Measurements from ENCODE around the gene CA4.

Gene CA4

DNA sequence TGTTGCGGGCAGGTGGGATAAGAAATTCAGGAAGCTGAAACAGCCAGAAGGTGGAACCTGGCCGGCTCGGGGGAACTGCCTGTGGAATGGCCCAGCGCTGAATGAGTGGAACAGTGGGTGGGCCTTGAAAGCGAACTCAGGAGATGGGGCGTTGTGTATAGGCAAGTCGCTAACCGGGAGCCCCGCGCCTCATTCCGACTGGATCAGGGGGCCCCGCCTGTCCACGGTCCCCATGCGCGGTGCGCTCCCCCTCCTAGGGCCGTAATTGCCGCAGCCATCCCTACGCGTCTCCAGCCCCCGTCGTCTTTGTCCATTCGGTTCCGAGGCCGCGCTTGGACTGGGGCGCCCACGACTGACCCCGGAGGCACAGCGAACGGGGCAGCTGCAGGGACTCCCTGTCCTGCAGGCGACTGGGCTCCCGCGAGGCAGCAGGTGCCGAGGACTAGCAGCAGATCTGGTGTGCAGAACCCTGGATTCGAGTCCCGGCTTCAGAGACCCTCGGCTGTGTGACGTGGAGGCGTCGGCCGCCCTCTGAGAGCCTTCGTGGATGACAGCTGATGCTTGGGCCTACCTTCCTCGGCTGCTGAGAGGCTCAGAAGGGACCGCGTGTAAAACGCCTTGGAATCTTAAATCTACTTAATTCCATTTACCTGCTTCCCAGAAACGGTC is 10.9 kb upstream of the CA4 start:
- H3K9ac ChIP-seq (ENCODE audit: low read length) = no peak overlapping the region
- peaks cover 30% of the 10 kb centered on the region for H3K4me1 ChIP-seq (ENCODE audit: insufficient read depth, low read length, severe bottlenecking)
- no peaks in the 10 kb centered on the region for H3K79me2 ChIP-seq (ENCODE audit: insufficient read depth, low read length)
- H3K9me3 ChIP-seq (ENCODE audit: low read length) = no peaks in the 10 kb centered on the region
- no peak for TF ChIP-seq EZH2 (IDR thresholded peaks at IDR 0.05; ENCODE audit: borderline replicate concordance, low read length)
- TF ChIP-seq, protein P1, sequence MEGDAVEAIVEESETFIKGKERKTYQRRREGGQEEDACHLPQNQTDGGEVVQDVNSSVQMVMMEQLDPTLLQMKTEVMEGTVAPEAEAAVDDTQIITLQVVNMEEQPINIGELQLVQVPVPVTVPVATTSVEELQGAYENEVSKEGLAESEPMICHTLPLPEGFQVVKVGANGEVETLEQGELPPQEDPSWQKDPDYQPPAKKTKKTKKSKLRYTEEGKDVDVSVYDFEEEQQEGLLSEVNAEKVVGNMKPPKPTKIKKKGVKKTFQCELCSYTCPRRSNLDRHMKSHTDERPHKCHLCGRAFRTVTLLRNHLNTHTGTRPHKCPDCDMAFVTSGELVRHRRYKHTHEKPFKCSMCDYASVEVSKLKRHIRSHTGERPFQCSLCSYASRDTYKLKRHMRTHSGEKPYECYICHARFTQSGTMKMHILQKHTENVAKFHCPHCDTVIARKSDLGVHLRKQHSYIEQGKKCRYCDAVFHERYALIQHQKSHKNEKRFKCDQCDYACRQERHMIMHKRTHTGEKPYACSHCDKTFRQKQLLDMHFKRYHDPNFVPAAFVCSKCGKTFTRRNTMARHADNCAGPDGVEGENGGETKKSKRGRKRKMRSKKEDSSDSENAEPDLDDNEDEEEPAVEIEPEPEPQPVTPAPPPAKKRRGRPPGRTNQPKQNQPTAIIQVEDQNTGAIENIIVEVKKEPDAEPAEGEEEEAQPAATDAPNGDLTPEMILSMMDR (IDR thresholded peaks at IDR 0.05; ENCODE audit: low read length) = no peak
- no peak overlapping the region for H3K4me2 ChIP-seq (ENCODE audit: low read length)
- no peaks in the 10 kb centered on the region for H3K27me3 ChIP-seq (ENCODE audit: insufficient read depth, low read length)
- H3K9me2 ChIP-seq (ENCODE audit: low read depth, low read length) = no peaks in the 10 kb centered on the region
- H3K27ac ChIP-seq (ENCODE audit: low read depth, low read length, poor library complexity, severe bottlenecking) = no peak overlapping the region
- no peaks in the 10 kb centered on the region for H3F3A ChIP-seq (ENCODE audit: insufficient read depth, low read length)
- no peak overlapping the region for H3K4me3 ChIP-seq (ENCODE audit: low read depth, low read length, poor library complexity, severe bottlenecking)
- H3K36me3 ChIP-seq (ENCODE audit: insufficient read depth, low read length) = no peaks in the 10 kb centered on the region
- H4K20me1 ChIP-seq (ENCODE audit: insufficient read depth, low read length) = no peaks in the 10 kb centered on the region
- H2AFZ ChIP-seq (ENCODE audit: low read length) = no peak overlapping the region

DNA sequence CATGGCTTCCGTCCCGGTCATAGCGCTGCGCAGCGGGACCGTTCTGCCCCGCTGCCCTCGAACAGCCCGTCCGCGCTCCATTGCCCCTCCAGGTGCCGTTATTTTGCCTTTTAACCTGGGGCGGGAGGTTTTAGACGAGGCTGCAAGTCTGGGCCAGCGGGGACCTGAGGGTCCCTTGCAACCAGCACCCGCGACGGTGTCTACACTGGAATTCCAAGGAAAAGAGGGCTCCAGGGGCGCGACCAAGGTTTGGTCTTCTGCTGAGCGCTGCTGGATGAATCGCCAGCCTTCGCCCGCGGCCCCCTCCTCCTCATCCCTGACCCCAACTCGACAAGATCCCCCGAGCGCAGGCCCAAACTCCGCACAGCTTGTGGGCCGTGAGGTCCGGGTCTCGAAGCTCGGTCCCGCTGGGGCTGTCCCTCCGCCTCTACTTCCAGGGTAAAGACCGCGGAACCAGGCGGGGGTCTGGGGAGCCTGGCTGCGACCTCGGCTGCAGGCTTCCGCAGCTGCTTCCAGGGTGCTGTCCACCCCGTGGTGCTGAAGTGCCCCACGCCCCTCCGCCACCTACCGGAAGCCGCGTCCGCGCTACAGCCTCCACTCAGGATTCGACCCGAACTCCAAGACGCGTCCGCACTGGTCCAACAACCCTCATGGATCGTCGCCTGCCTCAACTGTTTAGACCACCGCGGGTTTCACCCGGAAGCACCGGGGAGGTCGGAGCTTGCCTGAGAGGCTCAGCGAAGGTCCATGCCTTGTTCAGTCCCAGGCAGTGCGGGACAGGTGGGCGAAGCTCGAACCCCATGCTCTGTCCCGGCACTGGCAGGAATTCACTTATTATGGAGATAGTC is 10.1 kb upstream of the CA4 start:
- H3K36me3 ChIP-seq (ENCODE audit: insufficient read depth, low read length) = no peaks in the 10 kb centered on the region
- H3F3A ChIP-seq (ENCODE audit: insufficient read depth, low read length) = no peaks in the 10 kb centered on the region
- no peak overlapping the region for H3K9ac ChIP-seq (ENCODE audit: low read length)
- no peaks in the 10 kb centered on the region; the same call in 1 of the 2 replicates for H3K27me3 ChIP-seq (ENCODE audit: insufficient read depth, low read length)
- H3K4me3 ChIP-seq (ENCODE audit: low read depth, low read length, poor library complexity, severe bottlenecking) = no peak overlapping the region
- H3K9me3 ChIP-seq (ENCODE audit: low read length) = no peaks in the 10 kb centered on the region
- no peak overlapping the region for H2AFZ ChIP-seq (ENCODE audit: low read length)
- no peak overlapping the region for H3K27ac ChIP-seq (ENCODE audit: low read depth, low read length, poor library complexity, severe bottlenecking)
- no peaks in the 10 kb centered on the region for H4K20me1 ChIP-seq (ENCODE audit: insufficient read depth, low read length)
- peaks cover 22% of the 10 kb centered on the region for H3K4me1 ChIP-seq (ENCODE audit: insufficient read depth, low read length, severe bottlenecking)
- no peak overlapping the region for H3K4me2 ChIP-seq (ENCODE audit: low read length)
- no peaks in the 10 kb centered on the region for H3K9me2 ChIP-seq (ENCODE audit: low read depth, low read length)
- TF ChIP-seq EZH2 (IDR thresholded peaks at IDR 0.05; ENCODE audit: borderline replicate concordance, low read length) = no peak
- TF ChIP-seq, protein P1 (IDR thresholded peaks at IDR 0.05; ENCODE audit: low read length) = no peak
- no peaks in the 10 kb centered on the region for H3K79me2 ChIP-seq (ENCODE audit: insufficient read depth, low read length)

DNA sequence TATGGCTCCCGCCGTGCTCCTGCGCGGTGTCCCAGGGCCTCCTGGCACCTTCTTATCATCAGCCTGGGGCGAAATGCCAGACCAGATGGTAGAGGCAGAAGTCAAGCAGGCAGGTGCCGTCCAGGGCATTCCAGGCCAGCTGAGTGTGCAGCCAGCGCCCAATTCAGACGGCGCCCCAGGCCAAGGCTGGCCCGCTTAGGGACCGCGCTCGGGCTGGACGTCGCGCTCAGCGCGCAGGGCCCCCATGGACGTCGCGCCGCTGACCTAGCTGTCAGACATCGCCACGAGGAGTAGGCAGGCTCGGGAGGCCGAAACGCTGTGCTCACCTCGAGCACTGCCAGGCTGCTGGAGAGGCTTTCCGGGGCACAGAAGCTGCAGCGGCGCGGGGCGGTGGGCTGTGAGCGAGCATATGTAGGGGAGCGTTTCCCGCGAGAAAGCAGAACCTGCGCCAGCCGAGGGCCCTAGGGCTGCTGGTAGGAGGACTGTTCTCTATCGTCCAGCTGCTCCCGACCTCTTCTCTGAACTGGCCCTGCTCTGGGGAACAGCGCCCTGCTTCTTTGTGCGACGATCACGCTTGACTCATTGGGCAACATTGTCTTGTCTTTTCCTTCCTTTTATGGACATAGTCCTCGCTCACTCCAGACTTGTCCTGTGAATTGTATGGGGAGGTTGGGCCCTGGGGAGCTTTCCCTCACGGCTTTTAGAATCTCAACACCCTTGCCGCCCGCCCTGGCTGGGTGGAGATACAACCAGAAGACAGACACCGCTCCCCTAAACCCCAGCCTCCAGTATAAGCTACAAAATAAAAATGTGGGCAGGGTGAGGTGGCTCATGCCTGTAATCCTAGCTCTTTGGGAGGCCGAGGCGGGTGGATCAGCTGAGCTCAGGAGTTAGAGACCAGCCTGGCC is 8.4 kb upstream of the CA4 start:
- H3K9ac ChIP-seq (ENCODE audit: low read length) = no peak overlapping the region
- no peak overlapping the region for H2AFZ ChIP-seq (ENCODE audit: low read length)
- H4K20me1 ChIP-seq (ENCODE audit: insufficient read depth, low read length) = no peaks in the 10 kb centered on the region
- no peaks in the 10 kb centered on the region for H3K9me3 ChIP-seq (ENCODE audit: low read length)
- no peaks in the 10 kb centered on the region for H3K79me2 ChIP-seq (ENCODE audit: insufficient read depth, low read length)
- no peaks in the 10 kb centered on the region; the same call in 1 of the 2 replicates for H3K27me3 ChIP-seq (ENCODE audit: insufficient read depth, low read length)
- H3K9me2 ChIP-seq (ENCODE audit: low read depth, low read length) = no peaks in the 10 kb centered on the region
- no peak overlapping the region for H3K27ac ChIP-seq (ENCODE audit: low read depth, low read length, poor library complexity, severe bottlenecking)
- no peak overlapping the region for H3K4me2 ChIP-seq (ENCODE audit: low read length)
- no peaks in the 10 kb centered on the region for H3K36me3 ChIP-seq (ENCODE audit: insufficient read depth, low read length)
- no peak for TF ChIP-seq EZH2 (IDR thresholded peaks at IDR 0.05; ENCODE audit: borderline replicate concordance, low read length)
- TF ChIP-seq, protein P1 (IDR thresholded peaks at IDR 0.05; ENCODE audit: low read length) = no peak
- H3F3A ChIP-seq (ENCODE audit: insufficient read depth, low read length) = no peaks in the 10 kb centered on the region
- H3K4me3 ChIP-seq (ENCODE audit: low read depth, low read length, poor library complexity, severe bottlenecking) = no peak overlapping the region
- H3K4me1 ChIP-seq (ENCODE audit: insufficient read depth, low read length, severe bottlenecking) = peaks cover 14% of the 10 kb centered on the region
